Measurements from ENCODE around the gene QKI.
A peak's percentile ranks its signal among the peaks of the same experiment; 100 is the strongest.

Gene QKI

DNA sequence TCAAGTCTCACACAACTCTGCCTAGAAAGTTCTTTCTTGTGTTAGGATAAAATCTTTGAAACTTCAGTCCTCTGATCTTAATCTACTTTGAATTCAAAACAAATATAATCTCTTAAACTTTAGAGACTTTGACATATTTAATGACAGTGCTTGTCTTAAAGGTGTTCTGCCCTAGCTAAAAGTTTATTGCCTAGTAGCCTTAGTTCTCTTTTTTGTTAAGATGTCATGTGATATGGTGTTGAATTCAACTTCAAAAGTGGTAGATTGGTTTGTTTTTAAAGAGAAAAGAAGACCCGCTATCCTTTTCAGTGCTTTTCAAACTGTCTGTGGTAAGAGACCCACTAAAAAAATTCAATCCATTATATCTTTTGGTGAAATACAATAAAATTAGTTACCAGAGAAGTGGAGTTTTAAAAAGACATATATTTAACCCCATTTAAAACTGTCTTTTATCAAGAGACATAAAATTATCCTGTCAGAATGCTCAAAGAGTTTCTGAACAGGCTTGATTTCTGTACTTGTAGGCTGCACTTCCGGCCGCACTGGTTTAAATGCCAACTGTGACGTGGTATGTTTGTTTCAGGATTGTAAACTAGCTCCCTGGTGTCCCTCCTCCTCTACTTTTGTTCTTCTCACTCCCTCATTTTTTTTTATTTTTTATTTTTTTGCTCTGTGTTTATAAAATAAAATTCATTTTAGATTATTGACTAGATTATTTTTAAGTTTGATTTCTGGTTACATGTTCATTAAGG, 76.5 kb downstream of the QKI start:
- DNase-seq, result peak; percentile 10

DNA sequence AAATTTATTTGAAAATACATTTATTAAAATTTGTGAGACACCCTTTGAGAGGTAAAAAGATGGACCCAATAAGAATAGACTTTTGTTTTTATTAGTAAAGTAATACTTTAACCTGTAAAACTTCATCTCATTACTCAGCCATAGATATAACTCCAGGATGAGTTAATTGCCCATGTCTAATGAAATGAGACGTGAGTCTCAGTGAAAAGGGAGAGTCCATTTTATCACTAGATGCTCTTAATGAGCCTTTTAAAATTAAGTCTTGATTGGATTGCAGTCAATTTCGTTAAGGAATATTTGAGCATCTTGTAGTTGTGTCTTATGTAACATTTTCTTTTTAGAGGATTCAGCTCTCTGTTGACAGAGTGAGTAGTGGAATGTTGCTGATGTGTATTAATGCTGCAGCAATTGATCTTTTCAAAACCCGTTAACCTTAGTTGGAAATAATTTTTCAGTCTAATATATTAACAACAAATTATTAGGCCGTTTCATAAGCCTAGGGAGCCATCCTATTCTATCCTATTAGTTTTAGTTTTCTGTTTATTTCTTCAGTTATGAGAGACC, 77.3 kb downstream of the QKI start:
- no peak for DNase-seq

DNA sequence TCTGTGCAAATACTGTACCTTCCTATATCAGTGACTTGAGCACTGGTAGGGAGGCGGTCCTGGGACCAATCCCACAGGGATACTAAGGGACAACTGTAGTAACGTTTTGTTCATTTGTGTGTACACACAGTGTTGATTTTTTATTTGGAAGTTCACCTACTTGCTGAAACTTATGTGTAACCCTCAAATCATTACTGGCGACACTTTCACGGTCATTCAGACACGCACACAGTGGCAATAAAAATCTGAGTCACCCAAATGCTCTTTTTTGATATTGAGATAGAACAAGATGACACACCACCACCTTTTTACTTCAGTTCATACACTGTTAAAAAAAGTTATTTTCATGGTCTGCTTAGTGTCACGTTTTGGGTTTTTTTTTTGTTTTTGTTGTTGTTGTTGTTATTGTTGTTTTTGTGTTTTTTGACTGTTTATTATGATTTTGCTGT, 79.8 kb downstream of the QKI start:
- no peak for DNase-seq

DNA sequence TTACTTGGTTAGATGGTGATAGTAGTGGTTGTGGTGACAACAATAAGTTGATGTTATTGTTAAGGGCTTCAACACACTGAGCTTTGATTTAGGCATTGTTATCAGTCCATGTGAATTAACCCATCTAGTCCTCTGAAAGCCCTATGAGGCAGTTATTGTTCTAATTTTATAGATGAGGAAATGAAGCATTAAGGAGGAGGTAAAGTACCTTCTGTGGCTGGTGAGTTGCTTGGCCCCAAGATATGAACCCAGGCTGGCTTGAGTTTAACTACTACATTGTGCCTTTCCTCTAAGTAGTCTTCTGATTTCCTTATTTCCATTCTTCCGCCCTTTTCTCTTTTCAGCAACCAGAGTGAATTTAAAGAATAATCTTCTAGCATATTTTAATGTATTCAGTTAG, 81.7 kb downstream of the QKI start:
- no peak for DNase-seq

DNA sequence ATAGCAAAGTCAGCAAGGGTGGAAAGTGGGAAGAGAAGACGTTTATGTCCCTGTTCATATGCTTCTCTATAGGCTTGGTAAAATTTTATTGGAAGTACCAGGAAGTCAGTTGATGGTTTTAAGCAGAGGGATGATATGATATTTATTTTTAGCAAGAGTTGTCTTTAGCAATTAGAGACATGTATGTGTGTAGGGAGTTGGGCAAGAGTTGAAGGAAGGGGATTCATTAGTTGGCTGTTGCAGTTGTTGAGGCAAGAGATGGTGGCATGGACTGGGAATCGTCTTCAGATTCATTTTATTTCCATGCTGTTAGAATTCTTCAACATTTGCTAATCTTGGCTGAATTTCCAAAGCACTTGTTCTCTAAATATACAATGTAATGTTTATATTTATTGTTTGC, 85.6 kb downstream of the QKI start:
- no peak for DNase-seq

DNA sequence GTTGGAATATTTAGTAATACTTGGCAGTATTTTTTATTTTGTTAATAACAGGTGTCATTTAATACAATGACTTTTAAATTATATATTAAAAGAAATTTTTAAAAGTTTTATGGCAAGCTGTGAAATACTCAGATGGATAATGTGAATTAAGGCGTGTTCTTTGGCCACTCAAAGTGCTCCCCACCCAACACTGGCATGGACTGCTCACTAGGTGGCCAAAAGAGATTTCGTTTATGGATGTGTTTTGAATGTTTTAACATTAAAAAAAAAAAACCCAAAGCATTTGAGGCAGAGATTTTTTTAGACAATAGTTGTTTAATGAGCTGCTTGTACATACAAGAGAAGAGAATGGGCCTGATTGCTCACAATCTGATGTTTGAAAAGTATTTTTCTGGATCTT, 86.5 kb downstream of the QKI start:
- DNase-seq, result no peak

DNA sequence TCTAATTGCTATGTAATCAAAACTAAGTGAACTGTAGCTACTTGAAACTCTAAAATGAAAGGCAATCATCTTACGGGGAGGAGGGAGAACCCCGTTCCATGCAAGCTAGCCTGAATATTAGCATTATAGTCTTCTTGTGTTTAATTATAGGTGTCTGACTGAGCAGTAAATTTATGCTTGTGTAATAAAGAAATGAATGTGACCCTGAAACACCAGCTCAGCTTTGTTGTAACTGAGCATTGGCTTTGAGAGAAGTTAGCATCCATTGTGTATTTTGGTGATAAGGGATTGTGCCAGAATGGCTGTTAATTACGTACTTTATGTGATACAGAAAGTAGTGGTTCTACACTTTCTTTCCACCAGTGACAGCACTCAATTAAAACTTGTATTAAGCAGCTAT, 86.9 kb downstream of the QKI start:
- DNase-seq, result no peak

DNA sequence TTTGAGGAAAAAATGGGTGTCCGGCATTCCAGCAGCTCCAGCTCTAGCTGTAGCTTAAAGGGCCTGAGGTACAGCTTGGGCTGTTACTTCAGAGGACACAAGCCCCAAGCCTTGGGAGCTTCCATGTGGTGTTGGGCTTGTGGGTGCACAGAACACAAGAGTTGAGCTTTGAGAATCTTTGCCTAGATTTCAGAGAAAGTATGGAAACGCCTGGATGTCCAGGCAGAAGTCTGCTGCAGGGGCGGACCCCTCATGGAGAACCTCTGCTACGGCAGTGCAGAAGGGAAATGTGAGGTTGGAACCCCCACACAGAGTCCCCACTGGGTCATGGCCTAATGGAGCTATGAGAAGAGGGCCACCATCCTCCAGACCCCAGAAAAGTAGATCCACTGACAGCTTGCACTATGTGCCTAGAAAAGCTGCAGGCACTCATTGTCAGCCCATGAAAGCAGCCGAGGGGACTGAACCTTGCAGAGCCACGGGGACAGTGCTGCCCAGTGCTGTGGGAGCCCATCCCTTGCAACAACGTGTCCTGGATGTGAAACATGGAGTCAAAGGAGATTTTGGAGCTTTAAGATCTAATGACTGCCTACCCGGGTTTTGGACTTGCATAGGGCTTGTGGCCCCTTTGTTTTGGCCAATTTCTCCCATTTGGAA, 90.6 kb downstream of the QKI start:
- DNase-seq, result no peak

DNA sequence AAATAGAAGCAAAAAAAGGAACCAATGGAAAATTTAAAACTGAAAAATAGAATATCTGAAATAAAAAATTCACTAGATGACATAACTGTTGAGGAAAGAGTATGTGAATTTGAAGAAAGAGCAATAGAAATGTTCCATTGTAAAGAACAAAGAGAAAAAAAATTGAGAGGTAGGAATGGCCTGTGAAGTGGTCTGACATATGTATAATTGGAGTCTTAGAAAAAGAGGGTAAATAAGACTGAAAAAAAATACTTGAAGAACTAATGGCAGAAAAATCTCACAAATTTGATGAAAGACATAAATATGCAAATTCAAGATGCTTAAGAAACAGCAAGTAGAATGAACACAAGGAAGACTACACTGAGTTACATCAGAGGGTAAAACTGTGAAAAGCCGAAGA, 93.4 kb downstream of the QKI start:
- no peak for DNase-seq

DNA sequence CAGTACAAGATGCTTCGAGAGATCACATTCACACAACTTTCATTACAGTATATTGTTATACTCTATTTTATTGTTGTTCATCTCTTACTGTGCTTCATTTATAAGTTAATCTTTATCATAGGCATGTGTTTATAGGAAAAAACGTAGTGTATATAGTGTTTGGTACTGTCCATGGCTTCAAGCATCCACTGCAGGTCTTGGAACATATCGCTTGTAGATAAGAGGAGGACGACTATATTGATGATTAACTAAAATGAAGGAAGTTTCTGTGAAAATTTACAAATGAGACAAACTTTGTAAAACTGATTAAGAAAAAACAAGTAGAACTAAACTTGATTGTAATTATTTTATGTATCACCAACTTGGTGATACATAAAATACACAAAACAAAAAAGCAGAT, 98.5 kb downstream of the QKI start:
- DNase-seq, result no peak

DNA sequence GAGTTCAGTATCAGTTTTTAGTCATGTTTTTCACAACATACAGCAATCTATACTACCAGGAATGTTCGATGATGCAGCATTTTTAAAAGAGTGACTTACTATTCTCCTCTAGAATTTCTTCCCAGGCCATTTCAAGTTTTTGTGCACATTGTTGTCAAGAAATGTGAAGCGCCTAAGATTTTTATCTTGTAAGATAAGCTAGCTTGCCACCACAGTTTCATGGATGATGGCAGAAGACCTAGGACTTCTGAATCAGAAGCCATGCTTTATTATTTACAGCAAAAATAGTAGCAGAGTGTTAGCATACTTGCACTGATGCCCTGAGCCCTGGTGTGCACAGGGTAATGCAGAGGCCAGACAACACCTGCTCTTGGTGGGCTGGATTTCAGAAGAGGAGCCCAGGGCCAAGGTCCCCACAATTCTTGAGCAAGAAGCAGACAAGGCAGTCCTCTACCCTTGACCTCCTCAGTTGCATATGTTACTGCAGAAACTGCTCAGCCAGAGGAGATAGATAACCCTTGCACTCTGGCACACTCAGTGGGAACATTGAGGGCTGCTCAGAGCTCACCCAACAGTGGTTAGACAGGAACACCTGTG, 99.2 kb downstream of the QKI start:
- DNase-seq, result no peak

DNA sequence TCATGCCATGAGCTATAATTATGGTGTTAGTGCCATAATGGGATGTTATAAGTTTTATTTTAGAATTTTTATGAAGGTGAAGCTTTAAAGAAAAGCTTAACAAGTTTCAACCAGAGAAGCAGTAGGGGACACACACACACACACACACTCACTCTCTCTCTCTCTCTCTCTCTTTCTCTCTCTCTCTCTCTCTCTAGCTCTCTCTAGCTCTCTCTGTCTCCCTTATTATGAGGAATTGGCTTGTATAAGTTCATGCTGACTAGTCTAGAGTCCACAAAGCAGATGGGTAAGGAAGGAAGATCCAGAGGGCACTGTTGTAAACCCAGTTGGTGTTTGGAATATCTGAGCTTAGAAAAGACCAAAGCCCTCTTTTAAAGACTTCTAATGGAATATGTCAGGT, 102.4 kb downstream of the QKI start:
- DNase-seq, result no peak

DNA sequence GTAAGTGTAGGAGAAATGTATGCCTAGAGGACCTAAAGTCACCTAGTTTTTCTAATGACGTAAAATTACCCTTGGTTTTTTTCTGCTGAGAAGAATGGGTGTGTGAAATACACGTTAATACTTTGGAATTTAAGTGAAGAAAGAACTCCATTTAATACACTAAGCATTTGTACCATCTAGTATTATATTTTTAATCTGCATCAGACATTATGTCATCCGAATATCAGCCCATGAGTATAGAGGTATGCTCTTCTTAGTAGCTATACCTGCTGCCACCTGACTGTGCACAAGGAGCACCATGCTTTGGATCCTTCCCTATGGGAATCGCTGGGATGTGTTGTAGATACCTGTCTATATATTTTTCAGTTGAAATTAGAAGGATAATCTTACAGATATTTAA, 106.4 kb downstream of the QKI start:
- no peak for DNase-seq

DNA sequence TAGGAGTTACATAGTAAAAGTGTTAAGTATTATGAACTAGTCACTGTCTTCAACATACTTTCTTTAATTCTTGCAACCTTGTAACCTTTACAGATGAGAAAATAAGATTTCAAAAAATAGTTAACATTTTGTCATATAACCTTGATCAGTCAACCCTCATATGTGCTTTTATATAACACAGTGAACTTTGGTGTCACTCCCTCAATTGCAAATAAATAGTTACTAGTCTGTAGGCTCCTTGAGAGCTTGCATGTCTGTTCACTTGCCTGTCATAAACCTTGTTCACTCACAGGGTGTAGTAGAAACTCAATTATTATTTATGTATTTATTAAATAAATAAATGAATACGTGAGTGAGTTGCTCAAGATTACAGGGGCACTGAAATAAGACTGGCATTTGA, 107.5 kb downstream of the QKI start:
- no peak for DNase-seq

DNA sequence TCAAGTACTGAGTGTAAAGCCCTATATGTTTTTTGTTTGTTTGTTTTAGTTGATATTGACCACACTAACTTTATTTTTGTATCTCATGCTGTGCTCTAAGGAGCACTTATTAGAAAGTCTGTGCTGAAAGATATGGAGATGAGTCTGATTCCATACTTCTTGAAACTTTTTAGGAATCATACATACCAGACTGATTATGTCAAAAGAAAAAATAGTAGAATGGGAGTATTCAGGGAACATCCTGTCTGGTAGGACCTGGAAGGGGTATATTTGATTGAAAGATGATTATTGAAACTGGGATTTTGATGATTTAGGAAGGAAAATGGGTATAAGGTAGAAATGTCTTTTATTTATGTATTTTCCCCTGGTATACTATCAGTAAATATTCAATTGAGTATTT, 111.4 kb downstream of the QKI start:
- no peak for DNase-seq

DNA sequence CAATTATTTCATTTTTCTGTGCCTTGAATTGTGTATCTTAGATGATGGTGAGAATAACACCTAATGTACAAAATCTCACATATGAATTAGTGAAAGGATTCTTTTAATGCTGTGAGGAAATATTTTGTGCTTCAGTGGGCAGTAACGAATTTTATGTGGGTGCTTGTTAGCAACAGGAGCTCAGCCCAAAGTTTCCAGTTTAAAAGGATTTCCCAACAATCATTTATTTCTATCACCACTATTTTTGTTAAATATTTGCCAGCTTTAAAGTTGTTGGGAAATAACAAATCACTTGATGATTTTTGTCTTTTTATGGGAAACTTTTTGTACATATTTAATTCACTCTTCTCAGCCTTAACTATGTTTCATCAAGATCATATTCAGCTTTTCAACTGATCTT, 111.8 kb downstream of the QKI start:
- no peak for DNase-seq

DNA sequence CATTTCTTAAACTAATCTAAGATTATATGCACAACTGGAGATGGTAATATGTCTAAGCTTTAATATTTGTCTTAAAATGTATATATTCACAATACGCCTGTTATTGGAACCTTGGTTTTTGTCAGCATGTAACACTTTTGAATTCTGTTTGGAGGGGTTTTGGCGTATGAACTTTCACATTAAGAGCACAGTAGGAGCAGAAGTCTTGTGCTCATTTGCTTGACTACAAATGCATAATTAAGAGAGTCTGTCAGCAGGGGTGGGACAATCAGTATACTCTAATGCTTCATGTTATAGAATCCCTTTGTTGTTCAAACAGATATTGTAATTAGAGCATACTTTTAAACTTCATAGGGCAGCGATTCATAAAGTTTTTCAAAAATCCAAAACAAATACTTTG, 112.8 kb downstream of the QKI start:
- no peak for DNase-seq

DNA sequence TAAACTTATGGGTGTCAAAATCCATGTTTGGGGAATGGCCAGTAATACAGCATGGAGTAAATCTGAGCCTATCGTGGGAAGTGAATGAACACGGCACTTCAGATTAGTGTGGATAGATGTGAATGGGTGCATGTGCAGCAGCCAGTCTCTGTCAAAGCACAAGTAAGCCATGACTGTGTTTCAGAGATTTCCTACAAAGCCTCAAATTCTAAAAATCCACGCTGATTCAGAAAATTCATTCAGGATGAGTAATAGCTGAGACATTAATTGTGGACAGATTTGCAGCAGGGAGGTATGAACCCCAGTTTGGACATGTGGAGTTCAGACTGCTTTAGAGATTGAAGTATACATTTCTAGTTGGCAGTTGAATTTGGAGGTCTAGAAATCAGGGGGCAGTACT, 115.1 kb downstream of the QKI start:
- no peak for DNase-seq

DNA sequence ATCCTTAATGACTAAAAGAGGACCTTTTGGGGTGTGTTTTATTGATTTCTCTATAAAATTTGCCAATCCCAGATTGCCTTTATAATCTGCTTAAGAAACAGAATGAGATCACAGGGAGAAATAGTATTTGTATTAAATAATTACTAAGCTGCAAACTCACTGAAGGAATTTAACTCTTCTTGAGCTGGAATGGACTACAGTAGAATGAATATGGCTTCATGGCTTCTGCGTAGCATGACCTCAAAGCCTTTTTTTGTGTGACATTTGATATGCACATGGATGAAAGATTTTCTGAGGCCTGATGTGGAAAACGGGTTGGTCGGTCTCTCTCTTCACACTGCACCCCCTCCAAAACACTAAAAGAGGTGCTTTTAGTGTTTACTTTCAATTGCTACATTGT, 115.9 kb downstream of the QKI start:
- DNase-seq, result no peak

DNA sequence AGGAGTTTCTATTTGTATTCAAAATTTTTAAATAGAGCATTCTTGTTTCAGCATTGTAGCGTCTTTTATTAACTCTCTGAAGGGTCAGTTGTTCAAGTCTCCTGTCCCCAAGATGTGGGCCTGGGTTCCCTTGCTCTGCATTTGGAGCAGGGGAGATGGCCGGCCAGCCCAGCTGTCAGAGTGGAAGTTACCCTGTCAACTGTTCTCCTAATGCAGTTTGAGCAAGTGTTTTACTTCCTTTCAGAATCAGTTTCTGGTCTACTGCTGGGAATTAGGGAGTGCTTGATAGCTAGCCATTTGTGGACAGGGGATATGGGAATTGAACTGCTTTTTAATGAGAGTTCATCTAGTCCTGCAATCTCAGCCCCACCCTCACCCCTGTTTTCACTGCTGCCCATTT, 116.6 kb downstream of the QKI start:
- DNase-seq, result no peak

DNA sequence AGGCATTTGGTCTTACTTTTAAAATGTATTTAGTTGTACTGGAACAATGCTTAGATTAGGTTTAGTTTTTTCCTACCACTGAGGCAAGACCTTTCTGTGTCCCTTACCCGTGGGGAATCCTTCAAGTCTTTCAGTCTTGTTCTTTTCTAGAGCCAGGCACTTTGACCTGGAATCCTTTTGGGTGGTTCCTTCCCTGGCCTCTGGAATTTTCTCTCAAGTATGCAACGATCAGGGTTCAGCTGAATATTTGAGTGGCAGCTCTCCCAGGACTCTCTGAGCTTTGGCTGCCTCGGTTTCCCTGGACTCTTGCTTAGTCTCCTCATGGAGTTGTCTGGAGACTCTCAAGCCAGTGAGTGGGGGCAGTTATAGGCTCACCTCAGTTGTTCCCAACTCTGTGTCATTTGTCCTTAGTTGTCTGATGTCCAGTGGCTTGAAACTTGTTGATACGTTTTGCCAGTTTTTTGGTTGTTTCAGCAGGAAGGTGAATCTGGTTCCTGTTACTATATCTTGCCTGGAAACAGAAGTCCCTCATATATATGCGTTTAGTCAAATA, 118.1 kb downstream of the QKI start:
- no peak for DNase-seq

DNA sequence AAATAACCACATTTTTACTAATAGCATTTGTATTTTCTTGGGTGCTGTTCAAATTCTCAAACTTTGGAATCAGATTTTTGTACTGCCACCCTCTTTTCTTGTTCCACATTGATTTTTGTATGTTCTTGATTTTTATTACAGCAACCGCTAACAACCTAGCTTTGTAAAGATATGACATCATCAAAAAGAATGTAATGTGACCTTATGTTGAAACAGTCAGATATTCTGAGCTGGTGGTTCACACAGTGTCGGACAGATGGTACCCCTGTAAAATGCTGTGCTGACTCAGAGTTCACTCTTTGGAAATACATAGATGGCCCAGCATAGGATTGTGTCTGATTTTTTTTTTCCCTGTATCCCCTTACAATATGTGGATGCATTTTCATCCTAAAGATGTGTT, 118.9 kb downstream of the QKI start:
- no peak for DNase-seq

DNA sequence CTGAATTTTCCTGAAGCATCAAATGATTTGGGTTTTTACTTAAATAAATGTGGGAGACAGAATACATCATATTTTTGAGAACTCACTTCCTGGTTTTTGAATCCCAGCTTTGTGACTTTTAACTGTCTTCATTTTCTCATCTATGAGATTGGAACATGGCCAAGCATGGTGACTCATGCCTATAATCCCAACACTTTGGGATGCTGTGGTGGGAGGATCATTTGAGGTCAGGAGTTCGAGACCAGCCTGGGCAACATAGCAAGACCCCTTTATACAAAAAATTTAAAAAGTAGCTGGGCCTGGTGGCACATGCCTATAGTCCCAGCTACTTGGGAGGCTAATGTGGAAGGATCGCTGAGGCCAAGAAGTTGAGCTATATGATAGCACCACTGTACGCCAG, 122.3 kb downstream of the QKI start:
- DNase-seq, result no peak

DNA sequence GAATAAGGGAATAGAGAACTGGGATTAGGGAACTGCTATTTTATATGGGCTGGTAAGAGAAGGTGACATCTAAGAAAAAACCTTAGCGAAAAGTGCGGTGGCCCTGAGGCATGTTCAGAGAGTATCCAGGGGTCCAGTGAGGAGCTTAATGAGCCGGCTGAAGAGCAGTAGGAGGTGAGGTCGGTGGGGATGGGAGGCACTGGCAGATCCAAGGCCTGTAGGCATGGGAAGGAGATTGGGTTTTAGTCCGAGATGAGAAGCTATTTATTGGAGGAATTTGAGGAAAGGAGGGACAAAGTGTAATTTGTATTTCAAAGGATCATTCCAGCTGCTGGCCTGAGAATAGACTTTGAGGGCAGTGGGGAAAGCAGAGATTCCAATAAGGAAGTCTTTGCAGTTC, 123.8 kb downstream of the QKI start:
- DNase-seq, result no peak

Data from NCI-H2227 treated with DMSO at 0.1 percent for 48 hours (cell line).